ENCODE data around the gene TNNI3K. TPM values are rescaled to one million over a fixed set of nuclear protein-coding genes. Genes with fewer than 3 reads are reported as not detected.

Gene TNNI3K, protein sequence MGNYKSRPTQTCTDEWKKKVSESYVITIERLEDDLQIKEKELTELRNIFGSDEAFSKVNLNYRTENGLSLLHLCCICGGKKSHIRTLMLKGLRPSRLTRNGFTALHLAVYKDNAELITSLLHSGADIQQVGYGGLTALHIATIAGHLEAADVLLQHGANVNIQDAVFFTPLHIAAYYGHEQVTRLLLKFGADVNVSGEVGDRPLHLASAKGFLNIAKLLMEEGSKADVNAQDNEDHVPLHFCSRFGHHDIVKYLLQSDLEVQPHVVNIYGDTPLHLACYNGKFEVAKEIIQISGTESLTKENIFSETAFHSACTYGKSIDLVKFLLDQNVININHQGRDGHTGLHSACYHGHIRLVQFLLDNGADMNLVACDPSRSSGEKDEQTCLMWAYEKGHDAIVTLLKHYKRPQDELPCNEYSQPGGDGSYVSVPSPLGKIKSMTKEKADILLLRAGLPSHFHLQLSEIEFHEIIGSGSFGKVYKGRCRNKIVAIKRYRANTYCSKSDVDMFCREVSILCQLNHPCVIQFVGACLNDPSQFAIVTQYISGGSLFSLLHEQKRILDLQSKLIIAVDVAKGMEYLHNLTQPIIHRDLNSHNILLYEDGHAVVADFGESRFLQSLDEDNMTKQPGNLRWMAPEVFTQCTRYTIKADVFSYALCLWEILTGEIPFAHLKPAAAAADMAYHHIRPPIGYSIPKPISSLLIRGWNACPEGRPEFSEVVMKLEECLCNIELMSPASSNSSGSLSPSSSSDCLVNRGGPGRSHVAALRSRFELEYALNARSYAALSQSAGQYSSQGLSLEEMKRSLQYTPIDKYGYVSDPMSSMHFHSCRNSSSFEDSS
- total RNA-seq = under 1 TPM in 1 of 2 experiments, not detected in 1; 0.38 TPM

DNA sequence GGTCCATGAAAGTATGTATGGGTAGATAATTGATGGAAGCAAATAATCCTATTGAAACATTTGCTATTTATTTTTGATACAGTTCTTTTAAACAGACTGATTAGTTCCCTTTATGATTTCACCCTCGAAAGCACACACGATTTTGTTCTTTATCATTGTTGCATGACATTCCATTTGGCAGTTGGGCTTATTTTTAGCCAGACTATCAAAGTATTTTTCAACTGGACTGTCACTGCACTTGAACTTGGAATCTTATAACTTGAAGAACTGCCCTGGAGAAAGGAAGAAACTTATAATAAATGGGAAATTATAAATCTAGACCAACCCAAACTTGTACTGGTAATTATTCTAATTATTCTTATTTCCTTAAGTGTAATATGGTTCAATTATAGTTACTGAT lies at the start of gene TNNI3K:
TSS of gene TNNI3K (plus strand) at position 235 of the 400 bp plus-strand sequence. CDS start at position 300, 65 bp downstream.
- no peaks in the 10 kb centered on the region for H3K4me1 Mint-ChIP-seq (ENCODE audit: low read depth)

DNA sequence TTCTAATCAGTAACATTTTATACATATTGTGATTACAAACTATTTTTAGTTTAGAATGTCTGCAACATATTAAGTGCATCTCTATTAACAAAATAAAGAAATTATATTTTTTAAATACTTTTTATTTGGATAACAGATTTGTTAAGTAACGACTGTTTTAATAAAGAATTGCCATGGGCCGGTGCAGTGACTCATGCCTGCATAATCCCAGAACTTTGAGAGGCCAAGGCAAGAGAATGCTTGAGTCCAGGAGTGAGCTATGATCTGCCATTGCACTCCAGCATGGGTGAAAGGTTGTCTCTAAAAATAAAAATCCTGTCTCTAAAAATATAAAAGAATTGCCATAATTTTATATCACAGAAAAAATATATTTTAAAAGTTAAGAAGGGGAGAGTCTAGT lies 41.3 kb upstream of the TNNI3K start:
- no peaks in the 10 kb centered on the region for H3K27me3 Mint-ChIP-seq
- H3K4me3 Mint-ChIP-seq = no peak overlapping the region
- no peak for DNase-seq
- POLR2A ChIA-PET = no interaction called here
- no peak overlapping the region for H3K27ac Mint-ChIP-seq
- no peaks in the 10 kb centered on the region for H3K36me3 Mint-ChIP-seq
- H3K4me1 Mint-ChIP-seq (ENCODE audit: low read depth) = peaks cover 15% of the 10 kb centered on the region
- CTCF ChIA-PET = no interaction called here
- H3K9me3 Mint-ChIP-seq = no peaks in the 10 kb centered on the region
- intact Hi-C loops (cut with micrococcal nuclease) = loop anchor here (10.0 kb wide), 1 partner anchor 271 kb away; no protein-coding TSS in a partner anchor

More for the DNA sequence above, at the start of gene TNNI3K:
- POLR2A ChIA-PET = no interaction called here
- no peak within 1 kb of the TSS for H3K27ac Mint-ChIP-seq
- no peak for DNase-seq
- H3K27me3 Mint-ChIP-seq = no peaks in the 10 kb centered on the region
- intact Hi-C loops (cut with micrococcal nuclease) = no loop called here
- CTCF ChIA-PET = no interaction called here
- H3K9me3 Mint-ChIP-seq = peaks cover 6% of the 10 kb centered on the region
- no peak within 1 kb of the TSS for H3K4me3 Mint-ChIP-seq
- no peaks in the 10 kb centered on the region for H3K36me3 Mint-ChIP-seq

DNA sequence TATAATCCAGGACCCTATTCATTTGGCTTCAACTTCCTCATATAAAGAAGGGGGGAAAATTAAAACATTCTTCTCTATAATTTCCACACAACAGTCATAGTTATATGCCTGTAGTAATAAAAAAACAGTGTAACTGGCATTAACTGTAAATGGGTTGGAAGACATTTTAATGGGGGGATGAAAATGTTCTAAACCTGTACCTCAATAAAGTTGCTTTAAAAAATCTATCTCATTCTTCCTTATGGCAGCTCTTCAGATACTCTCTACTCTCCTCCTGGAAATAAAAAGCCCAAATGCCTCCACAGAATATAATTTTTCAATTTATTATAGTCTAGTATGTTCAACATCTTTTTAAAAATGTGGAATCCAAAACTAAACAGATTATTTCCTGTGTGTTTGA lies 39.8 kb upstream of the TNNI3K start:
- Mint-ChIP-seq H3K27ac (no peak overlapping the region), H3K27me3 (no peaks in the 10 kb centered on the region), H3K36me3 (peaks cover 3% of the 10 kb centered on the region), H3K4me3 (no peak overlapping the region), H3K9me3 (no peaks in the 10 kb centered on the region), H3K4me1 (ENCODE audit: low read depth) (peaks cover 18% of the 10 kb centered on the region)
- DNase-seq = no peak
- intact Hi-C loops (cut with micrococcal nuclease) = loop anchor here (5.0 to 10.0 kb wide), 3 partner anchors 269 to 1532 kb away; no protein-coding TSS in a partner anchor
- CTCF ChIA-PET = interaction anchor here (1.3 kb wide), 1 partner anchor 537 kb away, joined by 3 read pairs; no protein-coding TSS in a partner anchor
- POLR2A ChIA-PET = no interaction called here

DNA sequence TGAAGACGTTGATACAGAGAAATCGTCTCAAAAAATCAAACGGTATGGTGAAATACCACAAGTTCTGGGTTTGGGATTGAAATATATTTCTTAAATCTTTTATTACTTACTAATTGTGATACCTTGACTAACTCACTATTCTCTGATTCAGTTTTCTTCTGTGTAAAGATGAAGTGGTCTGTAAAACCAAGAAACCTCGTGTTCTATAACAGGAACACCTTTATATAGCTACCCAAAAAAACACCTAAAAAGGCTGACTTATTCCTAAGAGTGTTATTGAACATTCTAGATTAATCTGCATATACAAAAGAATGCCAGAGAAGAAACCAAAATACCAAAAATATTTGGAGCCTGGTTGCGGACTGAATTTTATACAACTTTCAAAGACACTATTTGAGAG lies 37.9 kb upstream of the TNNI3K start:
- ChIA-PET POLR2A (no interaction called here), CTCF (no interaction called here)
- no peak for DNase-seq
- H3K27ac Mint-ChIP-seq = peak overlapping the region; percentile 86
- peaks cover 18% of the 10 kb centered on the region for H3K4me1 Mint-ChIP-seq (ENCODE audit: low read depth)
- H3K4me3 Mint-ChIP-seq = peak overlapping the region; percentile 82
- intact Hi-C loops (cut with micrococcal nuclease) = loop anchor here (5.0 to 10.0 kb wide), 3 partner anchors 268 to 1530 kb away; no protein-coding TSS in a partner anchor
- H3K36me3 Mint-ChIP-seq = peaks cover 10% of the 10 kb centered on the region
- H3K9me3 Mint-ChIP-seq = no peaks in the 10 kb centered on the region
- no peaks in the 10 kb centered on the region for H3K27me3 Mint-ChIP-seq

DNA sequence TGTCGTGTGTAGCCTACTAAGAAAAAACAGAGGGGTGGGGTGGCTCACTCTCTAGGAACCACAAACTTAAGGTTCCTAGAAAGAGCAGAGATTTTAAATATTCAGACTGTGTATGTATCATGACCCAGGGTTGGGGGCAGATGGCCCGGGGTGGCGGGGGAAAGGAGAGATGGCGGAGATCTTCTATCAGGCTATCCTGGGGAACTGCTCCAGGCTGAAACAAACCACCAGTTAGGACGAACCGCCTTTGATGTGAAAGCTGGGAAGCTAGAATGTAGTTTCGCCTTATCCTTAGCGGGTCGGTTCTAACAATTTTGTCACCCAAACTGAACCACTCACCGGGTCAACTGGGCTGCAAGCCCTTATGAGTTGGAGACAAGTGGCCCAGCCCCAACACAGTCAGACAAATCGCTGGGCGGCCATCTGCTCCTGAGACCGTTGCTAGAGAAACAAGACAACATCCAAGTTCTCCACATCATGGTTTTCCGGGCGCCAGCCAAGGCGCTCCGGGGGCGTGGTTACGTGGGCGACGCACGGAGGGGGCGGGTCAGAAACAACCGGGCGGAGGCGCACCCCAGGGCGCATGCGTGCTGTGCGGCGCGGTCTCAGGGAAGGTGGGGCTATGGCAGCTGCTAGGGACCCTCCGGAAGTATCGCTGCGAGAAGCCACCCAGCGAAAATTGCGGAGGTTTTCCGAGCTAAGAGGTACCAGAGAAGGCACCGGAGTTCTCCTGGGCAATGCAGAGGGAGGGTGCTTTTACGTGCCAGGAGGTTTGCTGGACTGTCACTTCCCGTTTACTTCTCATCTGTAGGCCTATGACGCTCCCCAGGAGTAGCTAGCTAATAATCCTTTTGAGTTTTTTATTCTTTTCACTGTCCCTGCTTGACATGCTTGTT lies 37.3 kb upstream of the TNNI3K start, which contains the start of the genes FPGT and LRRIQ3:
TSS of gene FPGT (plus strand) at position 586 of the 896 bp plus-strand sequence. CDS start at position 623, 37 bp downstream.
TSS of gene LRRIQ3 (minus strand) at position 520 of the 896 bp plus-strand sequence. CDS start 14,492 bp downstream, outside the sequence.
- intact Hi-C loops (cut with micrococcal nuclease) = loop anchor here (1.0 to 10.0 kb wide), 4 partner anchors 267 to 1529 kb away; partner anchors contain the start of genes CRYZ and TYW3
- Mint-ChIP-seq H3K36me3 (peaks cover 10% of the 10 kb centered on the region), H3K27ac (peak within 1 kb of the TSS; percentile 86), H3K9me3 (no peaks in the 10 kb centered on the region), H3K27me3 (no peaks in the 10 kb centered on the region), H3K4me3 (peak within 1 kb of the TSS; percentile 82), H3K4me1 (ENCODE audit: low read depth) (peaks cover 18% of the 10 kb centered on the region)
- peak; percentile 96 for DNase-seq
- ChIA-PET CTCF (no interaction called here), POLR2A (no interaction called here)

DNA sequence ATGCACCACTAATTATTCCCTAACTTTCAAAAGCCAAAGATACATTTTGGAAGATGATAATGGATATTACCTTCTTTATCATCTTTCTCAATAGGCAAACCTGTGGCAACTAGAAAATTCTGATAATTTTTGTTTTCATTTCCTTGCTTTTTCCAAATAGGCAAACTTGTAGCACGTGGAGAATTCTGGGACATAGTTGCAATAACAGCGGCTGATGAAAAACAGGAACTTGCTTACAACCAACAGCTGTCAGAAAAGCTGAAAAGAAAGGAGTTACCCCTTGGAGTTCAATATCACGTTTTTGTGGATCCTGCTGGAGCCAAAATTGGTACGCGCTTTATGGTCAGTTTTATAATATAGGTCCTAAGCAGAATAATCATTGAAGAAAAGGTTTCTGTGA lies 35.7 kb upstream of the TNNI3K start:
- no peak overlapping the region for H3K4me3 Mint-ChIP-seq
- POLR2A ChIA-PET = no interaction called here
- CTCF ChIA-PET = no interaction called here
- no peak overlapping the region for H3K27ac Mint-ChIP-seq
- DNase-seq = no peak
- H3K27me3 Mint-ChIP-seq = no peaks in the 10 kb centered on the region
- intact Hi-C loops (cut with micrococcal nuclease) = loop anchor here (5.0 to 10.0 kb wide), 3 partner anchors 265 to 1528 kb away; no protein-coding TSS in a partner anchor
- no peaks in the 10 kb centered on the region for H3K9me3 Mint-ChIP-seq
- H3K36me3 Mint-ChIP-seq = peaks cover 13% of the 10 kb centered on the region
- peaks cover 18% of the 10 kb centered on the region for H3K4me1 Mint-ChIP-seq (ENCODE audit: low read depth)

DNA sequence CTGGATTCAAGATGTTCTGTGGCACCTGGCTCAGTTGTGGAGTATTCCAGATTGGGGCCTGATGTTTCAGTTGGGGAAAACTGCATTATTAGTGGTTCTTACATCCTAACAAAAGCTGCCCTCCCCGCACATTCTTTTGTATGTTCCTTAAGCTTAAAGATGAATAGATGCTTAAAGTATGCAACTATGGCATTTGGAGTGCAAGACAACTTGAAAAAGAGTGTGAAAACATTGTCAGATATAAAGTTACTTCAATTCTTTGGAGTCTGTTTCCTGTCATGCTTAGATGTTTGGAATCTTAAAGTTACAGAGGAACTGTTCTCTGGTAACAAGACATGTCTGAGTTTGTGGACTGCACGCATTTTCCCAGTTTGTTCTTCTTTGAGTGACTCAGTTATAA lies 29.9 kb upstream of the TNNI3K start:
- Mint-ChIP-seq H3K27me3 (no peaks in the 10 kb centered on the region), H3K4me3 (no peak overlapping the region), H3K36me3 (peaks cover 21% of the 10 kb centered on the region), H3K27ac (no peak overlapping the region), H3K9me3 (no peaks in the 10 kb centered on the region), H3K4me1 (ENCODE audit: low read depth) (no peaks in the 10 kb centered on the region)
- no peak for DNase-seq
- ChIA-PET CTCF (no interaction called here), POLR2A (no interaction called here)
- intact Hi-C loops (cut with micrococcal nuclease) = no loop called here

DNA sequence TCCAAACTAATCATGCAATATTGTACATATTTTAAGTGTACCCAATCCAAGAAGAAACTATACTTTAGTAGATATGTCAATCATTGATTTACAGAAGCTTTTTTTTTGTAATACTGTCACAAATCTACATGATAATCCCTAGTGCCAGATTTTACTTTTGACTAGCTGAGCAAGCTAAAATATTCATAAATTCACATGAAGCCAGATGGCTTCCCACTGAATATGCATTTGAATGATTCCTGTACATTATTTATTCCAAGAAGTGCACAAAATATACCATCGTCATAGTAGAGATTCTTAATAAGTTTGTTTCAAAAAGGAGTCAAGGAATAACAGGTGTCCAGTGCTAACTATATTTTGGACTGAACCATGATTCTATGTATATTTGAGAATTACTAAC lies 20.0 kb upstream of the TNNI3K start:
- intact Hi-C loops (cut with micrococcal nuclease) = no loop called here
- H3K27me3 Mint-ChIP-seq = no peaks in the 10 kb centered on the region
- no peaks in the 10 kb centered on the region for H3K9me3 Mint-ChIP-seq
- ChIA-PET POLR2A (no interaction called here), CTCF (no interaction called here)
- peaks cover 3% of the 10 kb centered on the region for H3K36me3 Mint-ChIP-seq
- no peak overlapping the region for H3K4me3 Mint-ChIP-seq
- no peak for DNase-seq
- H3K4me1 Mint-ChIP-seq (ENCODE audit: low read depth) = no peaks in the 10 kb centered on the region
- no peak overlapping the region for H3K27ac Mint-ChIP-seq

DNA sequence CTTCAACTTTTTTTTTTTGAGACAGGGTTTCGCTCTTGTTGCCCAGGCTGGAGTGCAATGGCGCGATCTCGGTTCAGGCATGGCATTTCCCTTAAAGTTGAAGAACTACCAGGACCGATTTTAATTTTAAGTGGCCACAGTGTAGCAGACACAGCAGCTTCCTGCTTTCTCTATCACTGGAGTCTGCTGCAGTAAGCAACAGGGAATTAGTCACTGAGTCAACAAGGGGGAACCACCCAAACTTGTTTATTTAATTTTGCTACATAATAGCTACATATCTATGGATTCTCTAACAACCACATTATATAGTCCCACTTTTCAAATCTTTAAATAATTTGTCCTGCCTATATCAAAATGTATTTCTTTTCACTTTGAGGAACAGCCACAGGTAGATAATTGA lies 12.5 kb upstream of the TNNI3K start:
- no peak overlapping the region for H3K4me3 Mint-ChIP-seq
- H3K36me3 Mint-ChIP-seq = peaks cover 14% of the 10 kb centered on the region
- ChIA-PET CTCF (no interaction called here), POLR2A (no interaction called here)
- no peak overlapping the region for H3K27ac Mint-ChIP-seq
- no peak for DNase-seq
- H3K4me1 Mint-ChIP-seq (ENCODE audit: low read depth) = no peaks in the 10 kb centered on the region
- peaks cover 38% of the 10 kb centered on the region for H3K9me3 Mint-ChIP-seq
- H3K27me3 Mint-ChIP-seq = no peaks in the 10 kb centered on the region
- intact Hi-C loops (cut with micrococcal nuclease) = no loop called here

DNA sequence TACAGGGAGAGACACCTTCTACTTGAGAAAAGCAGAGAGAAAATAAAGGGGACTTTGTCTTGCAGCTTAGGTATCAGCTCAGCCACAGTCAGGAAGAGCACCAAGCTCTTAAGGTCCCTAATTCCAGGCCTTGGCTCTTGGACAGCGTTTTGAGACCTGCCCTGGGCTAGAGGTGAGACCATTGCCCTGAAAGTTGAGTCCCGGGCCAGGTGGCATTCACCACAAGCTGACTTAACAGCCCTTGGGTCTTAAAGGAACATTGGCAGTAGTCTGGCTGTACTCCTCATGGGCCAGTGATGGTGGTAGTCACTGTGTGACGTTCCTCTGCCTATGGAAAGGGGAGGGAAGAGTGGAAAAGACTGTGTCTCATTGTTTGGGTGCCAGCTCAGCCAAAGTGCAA lies 11.7 kb upstream of the TNNI3K start:
- H3K4me1 Mint-ChIP-seq (ENCODE audit: low read depth) = no peaks in the 10 kb centered on the region
- ChIA-PET CTCF (no interaction called here), POLR2A (no interaction called here)
- H3K36me3 Mint-ChIP-seq = peaks cover 14% of the 10 kb centered on the region
- no peak overlapping the region for H3K27ac Mint-ChIP-seq
- intact Hi-C loops (cut with micrococcal nuclease) = no loop called here
- peaks cover 42% of the 10 kb centered on the region for H3K9me3 Mint-ChIP-seq
- H3K27me3 Mint-ChIP-seq = no peaks in the 10 kb centered on the region
- DNase-seq = no peak
- no peak overlapping the region for H3K4me3 Mint-ChIP-seq

DNA sequence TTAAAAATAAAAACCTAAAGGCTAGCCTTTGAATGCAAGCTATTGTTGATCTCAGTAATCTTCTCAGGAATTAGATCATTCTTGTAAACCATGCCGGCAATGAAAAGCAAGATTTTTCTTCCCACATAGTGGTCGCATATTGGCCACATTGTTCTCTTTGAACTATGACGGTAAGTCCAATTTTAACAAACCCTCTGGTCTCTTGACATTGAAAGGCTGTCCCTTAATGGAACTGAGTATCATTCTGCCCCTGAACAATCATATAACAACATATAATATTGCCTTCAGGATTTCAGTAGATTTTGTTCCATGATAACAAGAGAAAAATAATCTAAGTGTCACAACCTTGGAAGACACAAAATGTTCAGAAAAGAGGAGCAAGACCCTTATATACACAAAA lies 1.3 kb downstream of the TNNI3K start:
- POLR2A ChIA-PET = no interaction called here
- intact Hi-C loops (cut with micrococcal nuclease) = no loop called here
- Mint-ChIP-seq H3K36me3 (no peaks in the 10 kb centered on the region), H3K4me3 (no peak overlapping the region), H3K4me1 (ENCODE audit: low read depth) (no peaks in the 10 kb centered on the region), H3K27ac (no peak overlapping the region), H3K27me3 (no peaks in the 10 kb centered on the region), H3K9me3 (peaks cover 3% of the 10 kb centered on the region)
- no peak for DNase-seq
- CTCF ChIA-PET = no interaction called here
